Measurements from ENCODE around the gene CEP170.

The CEP170 gene

DNA sequence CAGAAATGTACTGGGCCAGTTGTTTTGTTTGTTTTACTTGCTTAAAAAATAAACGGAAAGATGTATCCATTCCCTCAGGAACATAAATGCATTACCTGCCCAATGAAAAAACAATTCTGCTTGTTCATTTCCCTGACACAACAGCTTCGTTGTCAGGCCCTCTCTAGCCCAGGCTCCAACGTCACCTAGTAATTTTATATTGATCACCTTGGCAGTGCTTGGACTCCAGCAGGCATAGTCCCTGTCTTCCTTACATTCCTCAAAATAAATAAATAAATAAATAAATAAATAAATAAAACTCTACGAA, 1.2 kb downstream of the CEP170 start:
- no peaks in the 10 kb centered on the region for H3K79me2 ChIP-seq
- H3K4me1 ChIP-seq: no peaks in the 10 kb centered on the region
- H3K27me3 ChIP-seq (ENCODE audit: control insufficient read depth, insufficient read depth, low read length): no peaks in the 10 kb centered on the region
- peak overlapping the region; percentile 35 for H3K4me3 ChIP-seq (ENCODE audit: low read depth, low read length)
- peak overlapping the region; percentile 72 for H2AFZ ChIP-seq
- no peak overlapping the region for H3K9ac ChIP-seq
- H3K27ac ChIP-seq: peak overlapping the region; percentile 22
- peak overlapping the region; percentile 85 for H3K4me2 ChIP-seq (ENCODE audit: low read length)
- no peak for TF ChIP-seq CTCF (IDR thresholded peaks at IDR 0.05)
- H3K9me3 ChIP-seq (ENCODE audit: control insufficient read depth, low read length): no peaks in the 10 kb centered on the region
- H3K36me3 ChIP-seq (ENCODE audit: control insufficient read depth, insufficient read depth, low read length): no peaks in the 10 kb centered on the region

GRCh38 chr1:243253211-243253925, 1.7 kb downstream of the CEP170 start:
- H3K9me3 ChIP-seq (ENCODE audit: control insufficient read depth, low read length): no peaks in the 10 kb centered on the region
- H3K4me2 ChIP-seq (ENCODE audit: low read length): peak overlapping the region; percentile 85
- H3K27me3 ChIP-seq (ENCODE audit: control insufficient read depth, insufficient read depth, low read length): no peaks in the 10 kb centered on the region
- TF ChIP-seq CTCF (IDR thresholded peaks at IDR 0.05): no peak
- H2AFZ ChIP-seq: no peak overlapping the region
- no peak overlapping the region for H3K9ac ChIP-seq
- peak overlapping the region; percentile 22 for H3K27ac ChIP-seq
- H3K36me3 ChIP-seq (ENCODE audit: control insufficient read depth, insufficient read depth, low read length): no peaks in the 10 kb centered on the region
- no peaks in the 10 kb centered on the region for H3K79me2 ChIP-seq
- peak overlapping the region; percentile 35 for H3K4me3 ChIP-seq (ENCODE audit: low read depth, low read length)
- H3K4me1 ChIP-seq: no peaks in the 10 kb centered on the region

DNA sequence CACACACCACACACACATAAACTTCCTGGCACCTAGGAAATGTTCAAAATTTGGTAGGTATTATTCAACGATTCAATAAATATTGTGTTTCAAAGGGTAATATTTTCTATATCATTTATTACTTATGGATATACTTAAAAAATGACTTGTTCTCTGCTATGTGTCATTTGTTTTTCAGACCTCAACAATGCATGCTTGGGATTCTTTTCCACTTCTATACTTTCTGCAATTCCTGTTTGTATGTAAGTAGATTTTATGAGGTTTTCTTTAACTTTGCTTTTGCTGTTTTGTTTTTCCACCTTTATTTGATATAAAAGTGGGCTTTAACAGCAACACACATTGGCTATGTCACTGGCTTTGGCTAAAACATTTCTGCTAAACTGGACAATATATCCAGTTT, 3.5 kb downstream of the CEP170 start:
- no peak overlapping the region for H2AFZ ChIP-seq
- no peaks in the 10 kb centered on the region for H3K4me1 ChIP-seq
- H3K27ac ChIP-seq: no peak overlapping the region
- no peaks in the 10 kb centered on the region for H3K79me2 ChIP-seq
- TF ChIP-seq CTCF (IDR thresholded peaks at IDR 0.05): no peak
- no peak overlapping the region for H3K9ac ChIP-seq
- H3K27me3 ChIP-seq (ENCODE audit: control insufficient read depth, insufficient read depth, low read length): no peaks in the 10 kb centered on the region
- no peaks in the 10 kb centered on the region for H3K36me3 ChIP-seq (ENCODE audit: control insufficient read depth, insufficient read depth, low read length)
- H3K9me3 ChIP-seq (ENCODE audit: control insufficient read depth, low read length): no peaks in the 10 kb centered on the region
- no peak overlapping the region for H3K4me2 ChIP-seq (ENCODE audit: low read length)
- H3K4me3 ChIP-seq (ENCODE audit: low read depth, low read length): no peak overlapping the region

- Histone ChIP-seq H3K4me1 (no peaks in the 10 kb centered on the region), H3K4me3 (ENCODE audit: low read depth, low read length) (no peak overlapping the region), H3K4me2 (ENCODE audit: low read length) (no peak overlapping the region), H3K27me3 (ENCODE audit: control insufficient read depth, insufficient read depth, low read length) (no peaks in the 10 kb centered on the region), H3K36me3 (ENCODE audit: control insufficient read depth, insufficient read depth, low read length) (no peaks in the 10 kb centered on the region), H3K9me3 (ENCODE audit: control insufficient read depth, low read length) (no peaks in the 10 kb centered on the region), H3K9ac (no peak overlapping the region), H3K79me2 (no peaks in the 10 kb centered on the region), H3K27ac (no peak overlapping the region), H2AFZ (no peak overlapping the region)
- no peak for TF ChIP-seq CTCF (IDR thresholded peaks at IDR 0.05)
Measured at GRCh38 chr1:243250102-243250501, 5.0 kb downstream of the CEP170 start.

DNA sequence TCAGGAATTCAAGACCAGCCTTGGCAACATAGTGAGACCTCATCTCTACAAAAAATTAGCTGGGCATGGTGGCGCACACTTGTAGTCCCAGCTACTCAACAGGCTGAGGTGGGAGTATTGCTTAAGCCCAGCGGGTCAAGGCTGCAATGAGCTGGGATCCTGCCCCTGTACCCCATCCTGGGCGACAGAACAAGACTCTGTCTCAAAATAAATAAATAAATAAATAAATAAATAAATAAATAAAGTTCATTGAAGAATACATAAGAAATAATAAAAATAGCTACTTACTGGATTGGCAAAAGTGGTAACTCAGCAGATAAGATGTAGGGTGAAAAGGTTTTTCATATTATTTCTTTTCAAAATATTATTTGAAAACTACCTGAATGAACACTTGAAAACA, 5.9 kb downstream of the CEP170 start:
- no peak overlapping the region for H3K27ac ChIP-seq
- H3K27me3 ChIP-seq (ENCODE audit: control insufficient read depth, insufficient read depth, low read length): no peaks in the 10 kb centered on the region
- H3K9me3 ChIP-seq (ENCODE audit: control insufficient read depth, low read length): no peaks in the 10 kb centered on the region
- H3K4me3 ChIP-seq (ENCODE audit: low read depth, low read length): no peak overlapping the region
- H3K9ac ChIP-seq: no peak overlapping the region
- no peaks in the 10 kb centered on the region for H3K79me2 ChIP-seq
- TF ChIP-seq CTCF (IDR thresholded peaks at IDR 0.05): no peak
- H3K4me1 ChIP-seq: no peaks in the 10 kb centered on the region
- H3K36me3 ChIP-seq (ENCODE audit: control insufficient read depth, insufficient read depth, low read length): no peaks in the 10 kb centered on the region
- no peak overlapping the region for H3K4me2 ChIP-seq (ENCODE audit: low read length)
- no peak overlapping the region for H2AFZ ChIP-seq
